Tibial nerve (tissue), 3 donors: ENCODE data around the gene ARHGEF1.

Source experiments
- POLR2A ChIP-seq, 2 donors: fragments of 450-650 bp; IDR thresholded peaks; one replicate each; pipeline ENCODE4 v1.6.1; 2017; ENCODE audit warnings: antibody characterized with exemption in 2 of 2, mild to moderate bottlenecking in 2 of 2, moderate library complexity in 2 of 2
- TF ChIP-seq, protein P1 (sequence below), 5 experiments: fragments of 200-600 bp in 3 of 5; fragments of 450-650 bp in 2 of 5; sonication (generic) in 3 of 5; IDR thresholded peaks; one replicate each; pipeline ENCODE4 v1.5.1; 2016 to 2019; ENCODE audit warnings: antibody characterized with exemption in 5 of 5, mild to moderate bottlenecking in 3 of 5, moderate library complexity in 2 of 5

GRCh38 chr19:41892173-41892902 lies 9.4 kb downstream of the ARHGEF1 start:
- TF ChIP-seq, protein P1, sequence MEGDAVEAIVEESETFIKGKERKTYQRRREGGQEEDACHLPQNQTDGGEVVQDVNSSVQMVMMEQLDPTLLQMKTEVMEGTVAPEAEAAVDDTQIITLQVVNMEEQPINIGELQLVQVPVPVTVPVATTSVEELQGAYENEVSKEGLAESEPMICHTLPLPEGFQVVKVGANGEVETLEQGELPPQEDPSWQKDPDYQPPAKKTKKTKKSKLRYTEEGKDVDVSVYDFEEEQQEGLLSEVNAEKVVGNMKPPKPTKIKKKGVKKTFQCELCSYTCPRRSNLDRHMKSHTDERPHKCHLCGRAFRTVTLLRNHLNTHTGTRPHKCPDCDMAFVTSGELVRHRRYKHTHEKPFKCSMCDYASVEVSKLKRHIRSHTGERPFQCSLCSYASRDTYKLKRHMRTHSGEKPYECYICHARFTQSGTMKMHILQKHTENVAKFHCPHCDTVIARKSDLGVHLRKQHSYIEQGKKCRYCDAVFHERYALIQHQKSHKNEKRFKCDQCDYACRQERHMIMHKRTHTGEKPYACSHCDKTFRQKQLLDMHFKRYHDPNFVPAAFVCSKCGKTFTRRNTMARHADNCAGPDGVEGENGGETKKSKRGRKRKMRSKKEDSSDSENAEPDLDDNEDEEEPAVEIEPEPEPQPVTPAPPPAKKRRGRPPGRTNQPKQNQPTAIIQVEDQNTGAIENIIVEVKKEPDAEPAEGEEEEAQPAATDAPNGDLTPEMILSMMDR (IDR thresholded peaks at IDR 0.05): no peak
- no peak for TF ChIP-seq POLR2A (IDR thresholded peaks at IDR 0.05)
